ENCODE measurements around the gene PCDHAC2. TPM values are rescaled to one million over a fixed set of nuclear protein-coding genes. Genes with fewer than 3 reads are reported as not detected.

PCDHAC2 gene, protein sequence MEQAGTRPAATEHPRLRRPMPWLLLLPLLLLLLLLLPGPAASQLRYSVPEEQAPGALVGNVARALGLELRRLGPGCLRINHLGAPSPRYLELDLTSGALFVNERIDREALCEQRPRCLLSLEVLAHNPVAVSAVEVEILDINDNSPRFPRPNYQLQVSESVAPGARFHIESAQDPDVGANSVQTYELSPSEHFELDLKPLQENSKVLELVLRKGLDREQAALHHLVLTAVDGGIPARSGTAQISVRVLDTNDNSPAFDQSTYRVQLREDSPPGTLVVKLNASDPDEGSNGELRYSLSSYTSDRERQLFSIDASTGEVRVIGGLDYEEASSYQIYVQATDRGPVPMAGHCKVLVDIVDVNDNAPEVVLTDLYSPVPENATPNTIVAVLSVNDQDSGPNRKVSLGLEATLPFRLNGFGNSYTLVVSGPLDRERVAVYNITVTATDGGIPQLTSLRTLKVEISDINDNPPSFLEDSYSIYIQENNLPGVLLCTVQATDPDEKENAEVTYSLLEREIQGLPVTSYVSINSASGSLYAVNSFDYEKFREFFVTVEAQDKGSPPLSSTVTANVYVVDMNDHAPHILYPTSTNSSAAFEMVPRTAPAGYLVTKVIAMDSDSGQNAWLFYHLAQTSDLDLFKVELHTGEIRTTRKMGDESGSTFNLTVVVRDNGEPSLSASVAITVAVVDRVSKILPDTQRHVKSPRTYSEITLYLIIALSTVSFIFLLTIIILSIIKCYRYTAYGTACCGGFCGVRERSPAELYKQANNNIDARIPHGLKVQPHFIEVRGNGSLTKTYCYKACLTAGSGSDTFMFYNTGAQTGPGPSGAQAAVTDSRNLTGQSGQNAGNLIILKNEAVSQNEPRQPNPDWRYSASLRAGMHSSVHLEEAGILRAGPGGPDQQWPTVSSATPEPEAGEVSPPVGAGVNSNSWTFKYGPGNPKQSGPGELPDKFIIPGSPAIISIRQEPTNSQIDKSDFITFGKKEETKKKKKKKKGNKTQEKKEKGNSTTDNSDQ
- 1 to 10 TPM in 1 of 3 donors, under 1 TPM in 2; 0.31 to 1.3 (median 0.61) TPM for total RNA-seq
- long read RNA-seq, donor 1, full-length matches to known transcripts: 1 of 1 reads
- long read RNA-seq, donor 1, partial matches to known transcripts: 0 of 1 reads
- long read RNA-seq, donor 1, other reads (novel, unspliced or antisense): 0 of 1 reads
- long read RNA-seq, donor 2, partial matches to known transcripts: 0 of 1 reads
- long read RNA-seq, donor 2, other reads (novel, unspliced or antisense): 1 of 1 reads

DNA sequence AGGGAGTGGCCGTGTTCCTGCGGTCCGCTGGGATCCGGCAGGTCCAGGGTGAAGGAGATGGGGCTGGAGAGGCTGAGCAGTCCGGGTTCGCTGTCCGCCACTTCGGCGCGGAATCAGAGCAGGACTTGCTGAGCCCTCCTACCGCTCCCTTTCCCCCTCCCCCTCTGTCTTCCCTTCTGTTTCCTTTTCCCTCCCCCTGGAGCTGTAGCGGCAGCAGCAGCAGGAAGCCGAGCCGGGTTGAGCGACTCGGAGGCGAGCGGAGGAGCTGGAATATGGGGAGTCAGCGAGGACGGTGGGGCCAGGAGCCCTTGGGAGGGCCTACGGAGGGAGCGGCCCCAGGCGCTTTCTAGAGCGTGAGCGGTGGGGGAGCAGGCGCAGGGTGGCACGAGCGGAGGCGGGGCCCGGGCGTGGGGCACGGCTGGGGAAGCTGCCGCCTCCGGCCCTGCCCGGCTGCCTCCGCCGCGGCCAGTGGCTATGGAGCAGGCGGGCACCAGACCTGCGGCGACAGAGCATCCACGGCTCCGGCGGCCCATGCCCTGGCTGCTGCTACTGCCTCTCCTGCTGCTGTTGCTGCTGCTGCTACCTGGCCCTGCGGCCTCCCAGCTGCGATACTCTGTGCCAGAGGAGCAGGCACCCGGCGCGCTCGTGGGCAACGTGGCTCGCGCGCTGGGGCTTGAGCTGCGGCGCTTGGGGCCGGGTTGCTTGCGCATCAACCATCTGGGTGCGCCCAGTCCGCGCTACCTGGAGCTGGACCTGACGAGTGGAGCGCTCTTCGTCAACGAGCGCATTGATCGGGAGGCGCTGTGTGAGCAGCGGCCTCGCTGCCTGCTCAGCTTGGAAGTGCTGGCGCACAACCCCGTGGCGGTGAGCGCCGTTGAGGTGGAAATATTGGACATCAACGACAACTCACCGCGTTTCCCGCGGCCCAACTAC is at the start of gene PCDHAC2:
TSS of gene PCDHAC2 (plus strand) at position 184 of the 933 bp plus-strand sequence. CDS start at position 475, 291 bp downstream.
- H3K9me3 ChIP-seq: no peaks in the 10 kb centered on the region
- H3K4me3 ChIP-seq: no peak within 1 kb of the TSS
- DNase-seq: peak in 2 of 3 donors; percentile 24 to 48
- intact Hi-C loops (cut with DNase I, micrococcal nuclease): no loop called here
- peak; percentile 56 for ATAC-seq
- TF ChIP-seq, protein P1, sequence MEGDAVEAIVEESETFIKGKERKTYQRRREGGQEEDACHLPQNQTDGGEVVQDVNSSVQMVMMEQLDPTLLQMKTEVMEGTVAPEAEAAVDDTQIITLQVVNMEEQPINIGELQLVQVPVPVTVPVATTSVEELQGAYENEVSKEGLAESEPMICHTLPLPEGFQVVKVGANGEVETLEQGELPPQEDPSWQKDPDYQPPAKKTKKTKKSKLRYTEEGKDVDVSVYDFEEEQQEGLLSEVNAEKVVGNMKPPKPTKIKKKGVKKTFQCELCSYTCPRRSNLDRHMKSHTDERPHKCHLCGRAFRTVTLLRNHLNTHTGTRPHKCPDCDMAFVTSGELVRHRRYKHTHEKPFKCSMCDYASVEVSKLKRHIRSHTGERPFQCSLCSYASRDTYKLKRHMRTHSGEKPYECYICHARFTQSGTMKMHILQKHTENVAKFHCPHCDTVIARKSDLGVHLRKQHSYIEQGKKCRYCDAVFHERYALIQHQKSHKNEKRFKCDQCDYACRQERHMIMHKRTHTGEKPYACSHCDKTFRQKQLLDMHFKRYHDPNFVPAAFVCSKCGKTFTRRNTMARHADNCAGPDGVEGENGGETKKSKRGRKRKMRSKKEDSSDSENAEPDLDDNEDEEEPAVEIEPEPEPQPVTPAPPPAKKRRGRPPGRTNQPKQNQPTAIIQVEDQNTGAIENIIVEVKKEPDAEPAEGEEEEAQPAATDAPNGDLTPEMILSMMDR (IDR thresholded peaks at IDR 0.05): no peak
- no peaks in the 10 kb centered on the region for H3K36me3 ChIP-seq (ENCODE audit: low read depth)
- no peaks in the 10 kb centered on the region for H3K4me1 ChIP-seq (ENCODE audit: low read depth)

- peaks cover 11% of the 10 kb centered on the region for H3K9me3 ChIP-seq
- intact Hi-C loops (cut with DNase I, micrococcal nuclease): no loop called here
- H3K36me3 ChIP-seq (ENCODE audit: low read depth): no peaks in the 10 kb centered on the region
- H3K4me3 ChIP-seq: no peak overlapping the region
- no peak for ATAC-seq
- no peaks in the 10 kb centered on the region for H3K4me1 ChIP-seq (ENCODE audit: low read depth)
- no peak for DNase-seq
- TF ChIP-seq, protein P1 (IDR thresholded peaks at IDR 0.05): no peak
These were observed 42.7 kb upstream of the PCDHAC2 start for GRCh38 chr5:140923601-140924000.

- ATAC-seq (peak; percentile 65), DNase-seq (no peak)
- intact Hi-C loops (cut with DNase I, micrococcal nuclease): no loop called here
- H3K9me3 ChIP-seq: peaks cover 11% of the 10 kb centered on the region
- TF ChIP-seq, protein P1 (IDR thresholded peaks at IDR 0.05): no peak
- H3K4me1 ChIP-seq (ENCODE audit: low read depth): no peaks in the 10 kb centered on the region
- H3K36me3 ChIP-seq (ENCODE audit: low read depth): no peaks in the 10 kb centered on the region
- no peak within 1 kb of the TSS for H3K4me3 ChIP-seq
These were observed 40.4 kb upstream of the PCDHAC2 start, which contains the start of gene PCDHAC1 for GRCh38 chr5:140925806-140926442. PCDHAC1 (plus strand) TSS chr5:140926299; CDS start chr5:140926893, 594 bp downstream.

DNA sequence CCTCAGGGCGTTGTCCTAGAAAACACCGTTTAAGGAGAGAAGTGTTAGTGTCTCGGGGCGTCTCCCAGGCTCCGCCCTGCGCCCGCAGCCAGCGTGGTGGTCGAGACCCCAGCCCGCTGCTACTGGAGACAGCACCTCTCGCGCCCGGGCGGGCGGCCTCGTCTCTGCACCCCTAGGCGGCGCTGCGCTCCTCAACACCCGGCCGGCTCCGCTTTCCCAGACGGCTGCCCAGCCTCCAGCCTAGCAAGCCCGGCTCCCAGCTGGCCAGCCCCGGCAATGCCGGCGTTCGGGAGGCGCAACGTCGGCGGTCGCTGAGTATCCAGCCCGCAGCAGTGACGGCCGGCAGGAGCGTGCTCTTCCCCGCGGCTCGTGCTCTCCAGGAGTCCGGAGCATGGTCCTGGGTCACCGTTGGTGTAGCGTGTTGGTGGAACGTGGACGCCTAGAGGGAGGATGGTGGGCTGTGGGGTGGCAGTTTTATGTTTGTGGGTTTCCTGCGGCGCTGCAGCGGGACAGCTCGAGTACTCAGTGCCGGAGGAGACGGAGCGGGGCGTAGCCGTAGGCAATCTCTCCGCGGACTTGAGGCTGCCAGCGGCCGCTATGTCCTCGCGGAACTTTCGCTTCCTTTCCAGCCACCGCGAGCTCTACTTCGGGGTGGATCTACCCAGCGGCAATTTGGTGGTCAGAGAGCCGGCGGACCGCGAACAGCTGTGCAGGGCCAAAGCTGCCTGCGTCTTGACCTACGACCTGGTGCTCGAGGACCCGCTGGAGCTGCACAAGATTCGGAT is 39.6 kb upstream of the PCDHAC2 start:
- Histone ChIP-seq H3K9me3 (peaks cover 11% of the 10 kb centered on the region), H3K4me3 (no peak overlapping the region), H3K36me3 (ENCODE audit: low read depth) (no peaks in the 10 kb centered on the region), H3K4me1 (ENCODE audit: low read depth) (no peaks in the 10 kb centered on the region)
- intact Hi-C loops (cut with DNase I, micrococcal nuclease): no loop called here
- peak; percentile 89 for ATAC-seq
- TF ChIP-seq, protein P1 (IDR thresholded peaks at IDR 0.05): no peak
- DNase-seq: peak; percentile 51 to 62 (median 54)
